ENCODE data around the gene RHO.

The RHO gene

DNA sequence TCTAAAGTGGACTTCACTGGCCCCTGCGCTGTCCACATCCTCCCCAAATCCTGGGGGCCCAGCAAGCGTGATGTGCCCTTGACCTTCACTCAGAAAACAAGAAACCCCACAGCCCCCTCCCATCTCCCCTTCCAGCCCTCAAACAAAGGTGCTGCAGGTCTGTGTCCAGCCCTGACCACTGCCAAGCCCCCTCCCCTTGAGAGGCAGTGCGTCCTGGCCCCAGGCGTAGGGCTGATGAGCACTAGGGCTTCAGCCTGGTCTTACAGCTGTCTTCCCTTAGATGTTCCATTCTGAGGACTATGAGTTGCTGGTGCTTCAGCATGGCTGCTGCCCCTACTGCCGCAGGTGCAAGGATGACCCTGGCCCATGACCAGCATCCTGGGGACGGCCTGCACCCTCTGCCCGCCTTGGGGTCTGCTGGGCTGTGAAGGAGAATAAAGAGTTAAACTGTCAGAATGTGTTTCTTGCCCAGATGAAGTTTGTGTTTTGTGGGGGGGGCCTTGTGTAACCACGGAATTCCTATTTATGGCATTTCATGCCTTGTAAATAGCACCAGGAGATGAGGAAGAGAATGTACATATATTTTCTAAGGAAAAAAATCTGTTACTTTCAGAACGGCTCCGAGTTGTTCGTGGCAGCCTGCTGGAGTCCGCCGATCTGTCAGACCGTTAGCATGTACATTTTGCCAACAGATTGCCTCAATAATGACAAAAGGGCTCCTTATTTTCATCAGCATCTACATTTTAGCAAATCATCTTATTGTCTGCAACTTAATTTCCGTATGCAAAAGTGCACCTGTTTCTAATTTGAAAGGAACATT, 8.3 kb upstream of the RHO start:
- no peak for DNase-seq (ENCODE audit: low read depth)

DNA sequence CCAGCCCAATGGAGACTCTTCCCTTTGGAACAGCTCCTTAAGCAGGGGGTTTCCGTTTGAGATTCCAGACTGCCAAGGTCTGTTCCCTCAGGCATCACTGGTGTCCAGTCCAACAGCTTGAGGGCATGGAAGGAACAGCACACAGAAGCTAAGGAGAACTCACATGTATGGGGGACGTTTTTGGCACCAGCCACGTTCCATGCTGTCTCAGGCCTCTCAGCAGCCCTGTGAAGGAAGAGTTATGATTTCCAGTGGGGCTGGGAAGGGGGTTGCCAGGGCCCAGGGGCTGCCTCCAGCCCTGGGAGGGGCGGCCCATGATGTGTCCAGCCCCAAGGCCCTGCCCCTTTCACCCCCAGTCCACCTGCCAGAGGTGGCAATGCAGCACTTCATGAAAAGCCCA, 7.5 kb upstream of the RHO start:
- DNase-seq (ENCODE audit: low read depth) = no peak

DNA sequence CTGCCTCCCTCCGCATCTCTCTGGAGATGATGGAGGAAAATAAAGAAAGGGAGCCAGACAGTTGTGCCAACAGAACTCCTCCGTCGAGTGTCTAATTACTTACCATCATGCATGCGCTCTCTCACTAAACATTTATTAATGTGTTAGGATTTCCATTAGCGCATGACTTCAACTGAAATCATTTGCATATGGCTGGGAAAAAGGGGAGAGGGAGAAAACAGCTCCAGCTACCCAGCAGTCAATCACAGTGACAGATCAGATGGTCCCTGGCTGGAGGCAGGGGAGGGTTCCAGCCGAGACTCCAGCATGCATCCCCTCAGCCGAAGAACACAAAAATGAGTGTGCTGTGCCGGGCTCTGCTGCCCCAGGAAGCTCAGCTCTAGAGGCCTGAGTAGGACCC, 6.8 kb upstream of the RHO start:
- DNase-seq (ENCODE audit: low read depth) = no peak

DNA sequence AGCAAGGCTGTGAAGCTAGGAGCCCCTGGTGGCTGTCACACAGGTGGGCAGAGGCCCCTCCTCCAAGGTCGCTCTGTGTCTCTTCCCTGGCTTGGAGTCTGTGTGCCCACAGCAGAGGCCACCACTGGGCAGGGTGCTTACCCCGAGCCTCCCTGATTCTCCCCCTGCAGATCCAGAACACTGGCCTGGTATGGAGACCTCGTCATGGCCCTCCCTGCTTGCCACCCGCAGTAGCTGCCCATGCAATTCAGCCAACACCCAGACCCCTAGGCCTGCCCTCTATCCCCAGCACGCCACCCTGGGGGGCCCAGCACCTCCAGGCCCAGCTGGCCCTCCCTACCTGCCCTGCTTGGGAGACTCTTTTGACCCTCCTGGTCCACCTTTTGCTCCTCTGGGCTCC, 5.5 kb upstream of the RHO start:
- no peak for DNase-seq (ENCODE audit: low read depth)

DNA sequence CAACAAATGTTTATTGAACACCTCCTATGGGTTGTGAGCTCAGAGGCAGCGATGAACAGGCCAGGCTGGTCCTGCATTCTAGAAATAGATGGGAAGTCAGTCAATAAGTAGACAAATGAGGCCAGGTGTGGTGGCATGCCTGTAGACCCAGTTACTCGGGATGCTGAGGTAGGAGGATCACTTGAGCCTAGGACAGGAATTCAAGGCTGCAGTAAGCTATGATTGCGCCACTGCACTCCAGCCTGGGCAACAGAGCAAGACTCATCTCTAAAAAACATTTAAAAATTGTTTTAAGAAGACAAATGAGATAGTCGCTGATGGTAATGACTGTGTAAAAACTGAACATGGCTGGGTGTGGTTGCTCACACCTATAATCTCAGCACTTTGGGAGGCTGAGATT, 4.4 kb upstream of the RHO start:
- DNase-seq (ENCODE audit: low read depth) = no peak

DNA sequence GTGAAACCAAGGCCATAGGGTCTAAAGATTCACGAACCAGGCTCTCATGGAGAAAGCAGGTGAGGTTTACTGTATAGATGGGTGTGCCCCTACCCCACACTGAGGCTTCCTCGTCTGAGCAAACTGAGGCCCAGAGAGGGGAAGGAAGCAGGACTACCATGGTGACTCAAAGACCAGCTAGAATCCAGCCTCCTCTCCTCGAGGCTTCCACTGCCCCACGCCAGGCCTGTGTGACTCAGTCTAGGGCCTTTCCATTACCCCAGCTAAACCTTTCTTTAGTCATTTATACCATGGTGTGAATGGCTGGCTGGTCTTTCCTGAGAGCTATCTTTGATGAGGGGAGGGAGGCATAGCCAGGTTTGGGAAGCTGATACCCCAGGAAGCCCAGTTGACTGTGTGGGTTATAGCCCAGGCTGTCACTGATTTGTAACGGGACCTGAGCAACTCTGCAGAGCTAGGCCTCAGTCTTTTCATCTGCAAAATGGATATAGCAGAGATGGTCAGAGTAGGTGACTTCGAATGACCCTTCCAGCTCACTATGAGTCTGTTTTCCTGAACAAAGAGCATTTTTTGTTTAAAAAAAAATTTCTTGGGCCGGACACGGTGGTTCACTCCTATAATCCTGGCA, 3.0 kb upstream of the RHO start:
- DNase-seq (ENCODE audit: low read depth) = no peak

DNA sequence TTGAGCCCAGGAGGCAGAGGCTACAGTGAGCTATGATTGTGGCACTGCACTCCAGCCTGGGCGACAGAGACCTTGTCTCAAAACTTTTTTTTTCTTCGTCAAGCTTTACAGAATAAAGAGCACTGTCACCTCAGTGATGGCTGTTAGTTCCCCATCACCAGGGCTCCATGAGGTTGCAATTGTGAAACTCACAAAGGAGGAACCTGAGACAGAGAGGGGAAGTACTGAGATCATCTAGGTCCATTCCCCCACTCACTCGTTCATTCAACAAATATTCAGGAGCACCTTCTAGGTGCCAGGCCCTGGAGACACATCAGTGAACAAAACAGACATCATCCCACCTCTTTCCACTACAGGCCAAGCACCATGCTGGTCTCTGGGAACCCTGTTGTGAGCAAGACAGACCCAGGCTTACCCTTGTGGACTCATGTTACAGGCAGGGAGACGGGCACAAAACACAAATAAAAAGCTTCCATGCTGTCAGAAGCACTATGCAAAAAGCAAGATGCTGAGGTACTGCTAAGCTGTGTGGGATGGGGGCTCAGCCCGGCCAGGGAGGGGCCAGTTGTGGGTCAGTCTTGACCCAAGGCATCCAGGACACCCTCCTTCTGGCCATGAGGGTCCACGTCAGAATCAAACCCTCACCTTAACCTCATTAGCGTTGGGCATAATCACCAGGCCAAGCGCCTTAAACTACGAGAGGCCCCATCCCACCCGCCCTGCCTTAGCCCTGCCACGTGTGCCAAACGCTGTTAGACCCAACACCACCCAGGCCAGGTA, 2.1 kb upstream of the RHO start:
- no peak for DNase-seq (ENCODE audit: low read depth)

DNA sequence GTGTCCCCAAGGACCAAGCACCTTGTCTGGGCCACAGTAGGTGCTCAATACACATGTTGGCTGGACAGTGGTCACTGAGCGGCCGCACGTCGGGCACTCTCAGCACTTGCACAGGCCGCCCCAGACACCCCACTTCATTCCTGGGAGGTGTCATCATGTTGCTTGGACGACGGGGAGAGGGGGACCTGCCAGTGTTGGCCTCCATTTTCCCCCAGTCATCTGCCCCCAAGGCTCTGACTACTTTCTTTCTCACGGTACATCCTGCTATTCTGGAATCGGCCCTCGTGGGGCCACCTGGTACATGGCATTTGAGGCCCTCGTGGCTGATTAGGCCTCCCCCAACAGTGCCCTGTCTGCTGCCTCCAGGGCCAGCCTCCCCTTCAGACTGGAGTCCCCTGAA, 1.2 kb upstream of the RHO start:
- DNase-seq (ENCODE audit: low read depth) = no peak

DNA sequence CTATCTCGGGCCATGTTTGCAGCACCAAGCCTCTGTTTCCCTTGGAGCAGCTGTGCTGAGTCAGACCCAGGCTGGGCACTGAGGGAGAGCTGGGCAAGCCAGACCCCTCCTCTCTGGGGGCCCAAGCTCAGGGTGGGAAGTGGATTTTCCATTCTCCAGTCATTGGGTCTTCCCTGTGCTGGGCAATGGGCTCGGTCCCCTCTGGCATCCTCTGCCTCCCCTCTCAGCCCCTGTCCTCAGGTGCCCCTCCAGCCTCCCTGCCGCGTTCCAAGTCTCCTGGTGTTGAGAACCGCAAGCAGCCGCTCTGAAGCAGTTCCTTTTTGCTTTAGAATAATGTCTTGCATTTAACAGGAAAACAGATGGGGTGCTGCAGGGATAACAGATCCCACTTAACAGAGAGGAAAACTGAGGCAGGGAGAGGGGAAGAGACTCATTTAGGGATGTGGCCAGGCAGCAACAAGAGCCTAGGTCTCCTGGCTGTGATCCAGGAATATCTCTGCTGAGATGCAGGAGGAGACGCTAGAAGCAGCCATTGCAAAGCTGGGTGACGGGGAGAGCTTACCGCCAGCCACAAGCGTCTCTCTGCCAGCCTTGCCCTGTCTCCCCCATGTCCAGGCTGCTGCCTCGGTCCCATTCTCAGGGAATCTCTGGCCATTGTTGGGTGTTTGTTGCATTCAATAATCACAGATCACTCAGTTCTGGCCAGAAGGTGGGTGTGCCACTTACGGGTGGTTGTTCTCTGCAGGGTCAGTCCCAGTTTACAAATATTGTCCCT, 1.2 kb downstream of the RHO start:
- no peak for DNase-seq (ENCODE audit: low read depth)

DNA sequence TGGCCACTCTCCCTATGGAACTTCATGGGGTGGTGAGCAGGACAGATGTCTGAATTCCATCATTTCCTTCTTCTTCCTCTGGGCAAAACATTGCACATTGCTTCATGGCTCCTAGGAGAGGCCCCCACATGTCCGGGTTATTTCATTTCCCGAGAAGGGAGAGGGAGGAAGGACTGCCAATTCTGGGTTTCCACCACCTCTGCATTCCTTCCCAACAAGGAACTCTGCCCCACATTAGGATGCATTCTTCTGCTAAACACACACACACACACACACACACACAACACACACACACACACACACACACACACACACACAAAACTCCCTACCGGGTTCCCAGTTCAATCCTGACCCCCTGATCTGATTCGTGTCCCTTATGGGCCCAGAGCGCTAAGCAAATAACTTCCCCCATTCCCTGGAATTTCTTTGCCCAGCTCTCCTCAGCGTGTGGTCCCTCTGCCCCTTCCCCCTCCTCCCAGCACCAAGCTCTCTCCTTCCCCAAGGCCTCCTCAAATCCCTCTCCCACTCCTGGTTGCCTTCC, 1.9 kb downstream of the RHO start:
- no peak for DNase-seq (ENCODE audit: low read depth)

DNA sequence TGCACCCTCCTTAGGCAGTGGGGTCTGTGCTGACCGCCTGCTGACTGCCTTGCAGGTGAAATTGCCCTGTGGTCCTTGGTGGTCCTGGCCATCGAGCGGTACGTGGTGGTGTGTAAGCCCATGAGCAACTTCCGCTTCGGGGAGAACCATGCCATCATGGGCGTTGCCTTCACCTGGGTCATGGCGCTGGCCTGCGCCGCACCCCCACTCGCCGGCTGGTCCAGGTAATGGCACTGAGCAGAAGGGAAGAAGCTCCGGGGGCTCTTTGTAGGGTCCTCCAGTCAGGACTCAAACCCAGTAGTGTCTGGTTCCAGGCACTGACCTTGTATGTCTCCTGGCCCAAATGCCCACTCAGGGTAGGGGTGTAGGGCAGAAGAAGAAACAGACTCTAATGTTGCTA, 2.4 kb downstream of the RHO start:
- DNase-seq (ENCODE audit: low read depth) = no peak

DNA sequence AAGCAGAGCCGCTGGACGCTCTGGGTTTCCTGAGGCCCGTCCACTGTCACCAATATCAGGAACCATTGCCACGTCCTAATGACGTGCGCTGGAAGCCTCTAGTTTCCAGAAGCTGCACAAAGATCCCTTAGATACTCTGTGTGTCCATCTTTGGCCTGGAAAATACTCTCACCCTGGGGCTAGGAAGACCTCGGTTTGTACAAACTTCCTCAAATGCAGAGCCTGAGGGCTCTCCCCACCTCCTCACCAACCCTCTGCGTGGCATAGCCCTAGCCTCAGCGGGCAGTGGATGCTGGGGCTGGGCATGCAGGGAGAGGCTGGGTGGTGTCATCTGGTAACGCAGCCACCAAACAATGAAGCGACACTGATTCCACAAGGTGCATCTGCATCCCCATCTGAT, 3.3 kb downstream of the RHO start:
- no peak for DNase-seq (ENCODE audit: low read depth)

DNA sequence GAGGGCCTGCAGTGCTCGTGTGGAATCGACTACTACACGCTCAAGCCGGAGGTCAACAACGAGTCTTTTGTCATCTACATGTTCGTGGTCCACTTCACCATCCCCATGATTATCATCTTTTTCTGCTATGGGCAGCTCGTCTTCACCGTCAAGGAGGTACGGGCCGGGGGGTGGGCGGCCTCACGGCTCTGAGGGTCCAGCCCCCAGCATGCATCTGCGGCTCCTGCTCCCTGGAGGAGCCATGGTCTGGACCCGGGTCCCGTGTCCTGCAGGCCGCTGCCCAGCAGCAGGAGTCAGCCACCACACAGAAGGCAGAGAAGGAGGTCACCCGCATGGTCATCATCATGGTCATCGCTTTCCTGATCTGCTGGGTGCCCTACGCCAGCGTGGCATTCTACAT, 3.8 kb downstream of the RHO start:
- DNase-seq (ENCODE audit: low read depth) = no peak

DNA sequence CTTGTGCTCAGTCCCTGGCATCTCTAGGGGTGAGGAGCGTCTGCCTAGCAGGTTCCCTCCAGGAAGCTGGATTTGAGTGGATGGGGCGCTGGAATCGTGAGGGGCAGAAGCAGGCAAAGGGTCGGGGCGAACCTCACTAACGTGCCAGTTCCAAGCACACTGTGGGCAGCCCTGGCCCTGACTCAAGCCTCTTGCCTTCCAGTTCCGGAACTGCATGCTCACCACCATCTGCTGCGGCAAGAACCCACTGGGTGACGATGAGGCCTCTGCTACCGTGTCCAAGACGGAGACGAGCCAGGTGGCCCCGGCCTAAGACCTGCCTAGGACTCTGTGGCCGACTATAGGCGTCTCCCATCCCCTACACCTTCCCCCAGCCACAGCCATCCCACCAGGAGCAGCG, 5.0 kb downstream of the RHO start:
- DNase-seq (ENCODE audit: low read depth) = no peak

DNA sequence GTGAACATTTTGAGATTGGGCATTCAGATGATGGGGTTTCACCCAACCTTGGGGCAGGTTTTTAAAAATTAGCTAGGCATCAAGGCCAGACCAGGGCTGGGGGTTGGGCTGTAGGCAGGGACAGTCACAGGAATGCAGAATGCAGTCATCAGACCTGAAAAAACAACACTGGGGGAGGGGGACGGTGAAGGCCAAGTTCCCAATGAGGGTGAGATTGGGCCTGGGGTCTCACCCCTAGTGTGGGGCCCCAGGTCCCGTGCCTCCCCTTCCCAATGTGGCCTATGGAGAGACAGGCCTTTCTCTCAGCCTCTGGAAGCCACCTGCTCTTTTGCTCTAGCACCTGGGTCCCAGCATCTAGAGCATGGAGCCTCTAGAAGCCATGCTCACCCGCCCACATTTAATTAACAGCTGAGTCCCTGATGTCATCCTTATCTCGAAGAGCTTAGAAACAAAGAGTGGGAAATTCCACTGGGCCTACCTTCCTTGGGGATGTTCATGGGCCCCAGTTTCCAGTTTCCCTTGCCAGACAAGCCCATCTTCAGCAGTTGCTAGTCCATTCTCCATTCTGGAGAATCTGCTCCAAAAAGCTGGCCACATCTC, 6.1 kb downstream of the RHO start:
- DNase-seq (ENCODE audit: low read depth) = no peak

DNA sequence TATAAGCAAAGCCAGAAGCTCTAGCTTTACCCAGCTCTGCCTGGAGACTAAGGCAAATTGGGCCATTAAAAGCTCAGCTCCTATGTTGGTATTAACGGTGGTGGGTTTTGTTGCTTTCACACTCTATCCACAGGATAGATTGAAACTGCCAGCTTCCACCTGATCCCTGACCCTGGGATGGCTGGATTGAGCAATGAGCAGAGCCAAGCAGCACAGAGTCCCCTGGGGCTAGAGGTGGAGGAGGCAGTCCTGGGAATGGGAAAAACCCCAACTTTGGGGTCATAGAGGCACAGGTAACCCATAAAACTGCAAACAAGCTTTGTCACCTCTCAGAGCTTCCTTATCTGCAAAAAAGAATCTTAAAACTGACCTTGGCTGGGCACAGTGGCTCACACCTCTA, 6.6 kb downstream of the RHO start:
- DNase-seq (ENCODE audit: low read depth) = no peak

DNA sequence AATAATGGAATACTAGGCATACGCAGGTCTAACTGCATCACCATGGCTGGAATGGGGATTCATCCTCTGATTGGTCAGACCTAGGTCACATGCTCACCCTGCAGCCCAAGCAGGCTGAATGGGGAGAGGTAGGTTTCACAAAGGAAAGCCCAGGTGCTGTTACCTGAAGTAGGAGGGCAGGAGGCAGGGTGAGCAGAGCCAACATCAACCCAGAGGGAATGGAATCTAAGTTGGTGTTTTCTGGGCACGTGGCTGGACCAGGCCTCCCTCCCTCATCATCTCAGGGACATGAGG, 7.9 kb downstream of the RHO start:
- no peak for DNase-seq (ENCODE audit: low read depth)

DNA sequence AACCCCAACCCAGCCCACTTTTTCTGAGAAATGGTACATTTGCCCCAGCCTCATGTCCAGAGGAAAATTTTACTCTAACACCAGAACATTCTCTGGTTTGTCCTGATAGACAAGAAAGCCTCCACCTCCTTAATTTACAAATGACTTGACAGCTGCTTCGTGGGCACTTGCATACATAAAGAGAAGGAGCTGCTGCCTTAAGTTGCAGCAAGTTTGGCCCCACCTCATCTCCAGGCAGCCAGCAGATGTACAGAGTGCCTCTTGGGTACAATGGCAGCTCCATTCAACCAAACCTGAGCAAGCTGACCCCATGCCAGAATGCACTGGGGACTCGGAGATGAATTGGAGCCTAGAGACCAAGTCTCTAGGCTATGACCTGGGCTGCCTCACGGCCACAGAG, 8.4 kb downstream of the RHO start:
- DNase-seq (ENCODE audit: low read depth) = no peak

DNA sequence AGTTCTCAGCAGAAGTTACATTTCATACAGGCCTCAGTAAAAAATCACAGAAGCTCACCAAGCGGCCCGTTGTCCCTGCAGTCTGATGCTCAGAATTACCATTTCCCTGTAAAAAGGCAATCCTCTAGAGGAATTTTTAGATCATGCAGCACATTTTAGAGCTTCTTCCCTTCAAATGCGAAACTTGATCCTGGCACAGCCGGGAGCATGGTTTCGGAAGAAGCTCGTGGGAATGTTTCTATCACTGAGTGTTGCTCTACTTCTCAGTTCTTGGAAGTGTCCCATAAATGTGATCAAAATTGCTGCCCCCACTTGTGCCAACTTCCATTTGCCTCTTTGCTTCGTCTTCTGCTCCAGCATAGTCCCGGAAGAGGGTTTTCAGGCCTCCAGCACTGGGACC, 10.8 kb downstream of the RHO start:
- DNase-seq (ENCODE audit: low read depth) = no peak

DNA sequence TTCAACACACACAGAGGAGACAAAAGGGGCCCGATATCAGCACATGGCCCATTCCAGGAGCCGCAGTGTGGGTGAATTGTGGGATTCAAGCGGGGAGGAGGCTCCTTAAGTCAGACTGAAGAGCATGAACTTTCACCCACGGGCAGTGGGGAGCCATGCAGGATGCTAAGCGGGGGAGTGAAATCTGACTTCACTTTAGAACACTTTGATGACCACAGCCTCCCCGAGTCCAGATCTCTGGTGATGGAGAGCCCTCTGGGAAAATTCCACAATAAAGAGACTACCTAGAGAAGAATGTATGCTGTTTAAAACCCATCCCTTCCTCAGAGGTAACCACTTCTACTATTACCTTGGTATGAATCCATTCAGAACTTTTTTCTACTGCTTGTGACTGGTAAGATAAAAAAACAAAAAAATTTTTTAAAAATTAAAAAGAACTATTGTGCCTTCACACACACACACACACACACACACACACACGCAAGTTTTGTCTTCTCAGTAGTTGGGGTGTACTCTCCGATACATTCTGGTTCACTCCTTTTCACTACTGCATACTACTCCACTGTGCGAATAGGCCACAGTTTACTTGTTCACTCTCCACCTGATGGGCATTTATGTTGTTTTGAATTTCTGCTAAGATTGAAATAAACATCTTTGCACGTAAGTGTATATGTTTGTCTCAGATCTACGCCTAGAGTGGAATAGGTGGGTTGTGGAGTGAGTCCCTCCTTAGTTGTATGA, 12.5 kb downstream of the RHO start:
- no peak for DNase-seq (ENCODE audit: low read depth)

DNA sequence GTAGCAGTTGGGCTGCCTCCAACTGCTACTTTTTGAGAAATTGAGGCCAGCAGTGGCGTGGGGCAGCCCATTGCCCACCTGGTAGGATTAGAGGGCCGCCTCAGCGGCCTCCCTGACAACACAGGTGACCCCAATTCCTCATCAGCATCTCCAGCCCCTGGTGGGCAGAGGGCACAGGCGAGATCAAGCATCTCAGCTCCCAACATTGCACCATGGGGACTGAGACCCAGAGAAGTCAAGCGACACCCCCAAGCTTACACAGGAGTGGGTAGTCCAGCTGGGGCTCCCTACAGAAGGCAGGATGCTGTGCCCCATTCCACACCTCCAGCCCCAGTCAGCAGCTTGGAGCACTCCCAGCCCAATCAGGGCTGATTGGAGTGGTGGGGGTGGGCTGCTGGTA, 14.3 kb downstream of the RHO start:
- no peak for DNase-seq (ENCODE audit: low read depth)

Data from stimulated activated CD8-positive, alpha-beta memory T cell treated with anti-CD3 and anti-CD28 coated beads, Interleukin-15, amount 100 ng/mL, for 24 hours (primary cell).